Measurements from ENCODE around the gene GPN1.
"Not testable (repeated sequence)": the region's sequence is repeated elsewhere in the genome, so short reads cannot be mapped to it uniquely, and the experiment has no call there.

The GPN1 gene

GRCh38 chr2:27591745-27592144, 37.1 kb upstream of the GPN1 start:
- TF ChIP-seq SPI1 (IDR thresholded peaks at IDR 0.05; ENCODE audit: low read depth, low read length) (no peak), POLR2AphosphoS5 (IDR thresholded peaks at IDR 0.05; ENCODE audit: low read depth, low read length) (no peak), POLR2A (IDR thresholded peaks at IDR 0.05; ENCODE audit: low read depth, low read length) (no peak), PAX5 (IDR thresholded peaks at IDR 0.05; ENCODE audit: insufficient read depth, low read length, severe bottlenecking) (no peak), POU2F2 (IDR thresholded peaks at IDR 0.05; ENCODE audit: low read depth, low read length) (no peak), TAF1 (IDR thresholded peaks at IDR 0.05; ENCODE audit: low read depth, low read length) (no peak)
- FAIRE-seq, result no peak
- DNase-seq (ENCODE audit: insufficient read length, low spot score), result no peak

DNA sequence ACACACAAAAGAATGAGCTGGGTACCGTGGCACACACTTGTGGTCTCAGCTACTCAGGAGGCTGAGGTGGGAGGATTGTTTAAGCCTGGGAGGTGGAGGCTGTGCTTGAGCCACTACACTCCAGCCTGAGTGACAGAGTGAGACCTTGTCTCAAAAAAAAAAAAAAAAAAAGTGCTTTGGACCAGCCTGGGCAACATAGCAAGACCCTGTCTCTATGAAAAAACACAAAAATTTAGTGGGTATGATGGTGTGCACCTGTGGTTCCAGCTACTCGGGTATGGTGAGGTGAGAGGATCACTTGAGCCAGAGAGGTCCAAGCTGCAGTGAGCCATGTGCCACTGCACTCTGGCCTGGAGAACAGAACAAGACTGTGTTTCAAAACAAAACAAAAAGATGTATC, 35.6 kb upstream of the GPN1 start:
- TF ChIP-seq PAX5 (IDR thresholded peaks at IDR 0.05; ENCODE audit: insufficient read depth, low read length, severe bottlenecking) (no peak), POLR2A (IDR thresholded peaks at IDR 0.05; ENCODE audit: low read depth, low read length) (no peak), POLR2AphosphoS5 (IDR thresholded peaks at IDR 0.05; ENCODE audit: low read depth, low read length) (no peak), TAF1 (IDR thresholded peaks at IDR 0.05; ENCODE audit: low read depth, low read length) (no peak), POU2F2 (IDR thresholded peaks at IDR 0.05; ENCODE audit: low read depth, low read length) (no peak), SPI1 (IDR thresholded peaks at IDR 0.05; ENCODE audit: low read depth, low read length) (no peak)
- no peak for FAIRE-seq

DNA sequence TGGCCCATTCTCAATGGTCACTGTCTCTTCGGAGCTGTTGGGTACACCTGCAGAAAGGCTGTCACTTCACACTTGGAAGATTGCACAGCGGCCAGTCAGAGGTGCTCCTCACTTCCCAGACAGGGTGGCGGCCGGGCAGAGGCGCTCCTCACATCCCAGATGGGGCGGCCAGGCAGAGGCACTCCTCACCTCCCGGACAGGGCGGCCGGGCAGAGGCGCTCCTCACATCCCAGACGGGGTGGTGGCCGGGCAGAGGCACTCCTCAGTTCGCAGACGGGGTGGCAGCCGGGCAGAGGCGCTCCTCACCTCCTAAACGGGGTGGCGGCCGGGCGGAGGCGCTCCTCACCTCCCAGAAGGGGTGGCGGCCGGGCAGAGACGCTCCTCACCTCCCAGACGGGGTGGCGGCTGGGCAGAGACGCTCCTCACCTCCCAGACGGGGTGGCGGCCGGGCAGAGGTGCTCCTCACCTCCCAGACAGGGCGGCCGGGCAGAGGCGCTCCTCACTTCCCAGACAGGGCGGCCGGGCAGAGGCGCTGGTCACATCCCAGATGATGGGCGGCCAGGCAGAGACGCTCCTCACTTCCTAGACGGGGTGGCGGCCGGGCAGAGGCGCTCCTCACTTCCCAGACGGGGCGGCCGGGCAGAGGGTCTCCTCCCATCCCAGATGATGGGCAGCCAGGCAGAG, 34.7 kb upstream of the GPN1 start:
- not testable (repeated sequence) for FAIRE-seq; DNase-seq (ENCODE audit: insufficient read length, low spot score)

More for the DNA sequence above, 35.6 kb upstream of the GPN1 start:
- no peak for DNase-seq (ENCODE audit: insufficient read length, low spot score)

DNA sequence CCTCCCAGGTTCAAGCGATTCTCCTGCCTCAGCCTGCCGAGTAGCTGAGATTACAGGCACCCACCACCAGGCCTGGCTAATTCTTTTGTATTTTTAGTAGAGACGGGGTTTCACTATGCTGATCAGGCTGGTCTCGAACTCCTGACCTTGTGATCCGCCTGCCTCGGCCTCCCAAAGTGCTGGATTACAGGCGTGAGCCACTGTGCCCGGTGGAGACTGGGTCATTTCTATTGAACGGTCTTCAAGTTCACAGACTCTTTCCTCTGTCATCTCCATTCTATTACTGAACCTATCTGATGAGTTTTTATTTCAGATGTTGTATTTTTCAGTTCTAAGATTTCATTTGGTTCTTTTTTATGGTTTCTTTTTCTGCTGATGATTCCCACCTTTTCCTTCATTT, 33.4 kb upstream of the GPN1 start:
- DNase-seq (ENCODE audit: insufficient read length, low spot score); FAIRE-seq: not testable (repeated sequence)

DNA sequence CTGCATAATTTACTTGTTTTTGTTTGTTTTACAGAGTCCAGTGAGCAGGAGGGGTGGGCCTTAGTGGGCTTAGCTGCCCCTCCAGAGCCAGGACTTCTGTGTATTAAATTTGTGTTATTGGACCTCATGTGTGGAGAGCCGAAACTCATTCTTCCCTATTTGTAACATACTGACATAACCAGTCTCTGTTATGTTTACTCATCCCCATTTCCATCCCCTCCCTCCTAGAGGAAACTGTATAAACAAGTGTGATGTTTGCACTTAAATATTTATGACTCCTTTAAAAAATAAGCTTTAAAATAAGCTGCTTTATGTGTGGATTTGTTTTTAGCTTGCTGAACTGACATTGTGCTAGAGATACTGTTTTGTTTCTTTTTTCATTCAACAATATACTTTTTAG, 32.2 kb upstream of the GPN1 start:
- DNase-seq (ENCODE audit: insufficient read length, low spot score), result no peak
- FAIRE-seq, result no peak
- TF ChIP-seq TAF1 (IDR thresholded peaks at IDR 0.05; ENCODE audit: low read depth, low read length) (no peak), POLR2A (IDR thresholded peaks at IDR 0.05; ENCODE audit: low read depth, low read length) (no peak), PAX5 (IDR thresholded peaks at IDR 0.05; ENCODE audit: insufficient read depth, low read length, severe bottlenecking) (no peak), POLR2AphosphoS5 (IDR thresholded peaks at IDR 0.05; ENCODE audit: low read depth, low read length) (no peak), SPI1 (IDR thresholded peaks at IDR 0.05; ENCODE audit: low read depth, low read length) (no peak), POU2F2 (IDR thresholded peaks at IDR 0.05; ENCODE audit: low read depth, low read length) (no peak)

GRCh38 chr2:27606611-27607010, 22.2 kb upstream of the GPN1 start:
- DNase-seq (ENCODE audit: insufficient read length, low spot score), result no peak
- TF ChIP-seq SPI1 (IDR thresholded peaks at IDR 0.05; ENCODE audit: low read depth, low read length), result no peak
- TF ChIP-seq POLR2AphosphoS5 (IDR thresholded peaks at IDR 0.05; ENCODE audit: low read depth, low read length), result no peak
- no peak for TF ChIP-seq POLR2A (IDR thresholded peaks at IDR 0.05; ENCODE audit: low read depth, low read length)
- TF ChIP-seq PAX5 (IDR thresholded peaks at IDR 0.05; ENCODE audit: insufficient read depth, low read length, severe bottlenecking), result no peak
- no peak for TF ChIP-seq POU2F2 (IDR thresholded peaks at IDR 0.05; ENCODE audit: low read depth, low read length)
- TF ChIP-seq TAF1 (IDR thresholded peaks at IDR 0.05; ENCODE audit: low read depth, low read length), result no peak
- no peak for FAIRE-seq

- FAIRE-seq (no peak), DNase-seq (ENCODE audit: insufficient read length, low spot score) (no peak)
- TF ChIP-seq POLR2AphosphoS5 (IDR thresholded peaks at IDR 0.05; ENCODE audit: low read depth, low read length) (no peak), POLR2A (IDR thresholded peaks at IDR 0.05; ENCODE audit: low read depth, low read length) (no peak)
These were observed 14.9 kb upstream of the GPN1 start for GRCh38 chr2:27613985-27614384.

- TF ChIP-seq SPI1 (IDR thresholded peaks at IDR 0.05; ENCODE audit: low read depth, low read length) (no peak), POLR2AphosphoS5 (IDR thresholded peaks at IDR 0.05; ENCODE audit: low read depth, low read length) (no peak), TAF1 (IDR thresholded peaks at IDR 0.05; ENCODE audit: low read depth, low read length) (no peak), POLR2A (IDR thresholded peaks at IDR 0.05; ENCODE audit: low read depth, low read length) (no peak), PAX5 (IDR thresholded peaks at IDR 0.05; ENCODE audit: insufficient read depth, low read length, severe bottlenecking) (no peak), POU2F2 (IDR thresholded peaks at IDR 0.05; ENCODE audit: low read depth, low read length) (no peak)
- FAIRE-seq (no peak), DNase-seq (ENCODE audit: insufficient read length, low spot score) (no peak)
These were observed 13.5 kb upstream of the GPN1 start for GRCh38 chr2:27615316-27615715.

- DNase-seq (ENCODE audit: insufficient read length, low spot score), result no peak
- FAIRE-seq, result no peak
- TF ChIP-seq TAF1 (IDR thresholded peaks at IDR 0.05; ENCODE audit: low read depth, low read length) (no peak), POLR2AphosphoS5 (IDR thresholded peaks at IDR 0.05; ENCODE audit: low read depth, low read length) (no peak), POLR2A (IDR thresholded peaks at IDR 0.05; ENCODE audit: low read depth, low read length) (no peak), POU2F2 (IDR thresholded peaks at IDR 0.05; ENCODE audit: low read depth, low read length) (no peak), PAX5 (IDR thresholded peaks at IDR 0.05; ENCODE audit: insufficient read depth, low read length, severe bottlenecking) (no peak), SPI1 (IDR thresholded peaks at IDR 0.05; ENCODE audit: low read depth, low read length) (no peak)
These were observed 7.3 kb upstream of the GPN1 start for GRCh38 chr2:27621524-27621923.

GRCh38 chr2:27622921-27623384, 5.9 kb upstream of the GPN1 start:
- TF ChIP-seq PAX5 (IDR thresholded peaks at IDR 0.05; ENCODE audit: insufficient read depth, low read length, severe bottlenecking), result no peak
- no peak for TF ChIP-seq POLR2AphosphoS5 (IDR thresholded peaks at IDR 0.05; ENCODE audit: low read depth, low read length)
- TF ChIP-seq SPI1 (IDR thresholded peaks at IDR 0.05; ENCODE audit: low read depth, low read length), result no peak
- no peak for TF ChIP-seq POU2F2 (IDR thresholded peaks at IDR 0.05; ENCODE audit: low read depth, low read length)
- TF ChIP-seq POLR2A (IDR thresholded peaks at IDR 0.05; ENCODE audit: low read depth, low read length), result no peak
- TF ChIP-seq TAF1 (IDR thresholded peaks at IDR 0.05; ENCODE audit: low read depth, low read length), result no peak
- no peak for DNase-seq (ENCODE audit: insufficient read length, low spot score)
- FAIRE-seq, result no peak

Measured in GM12891 (cell line).